Embryonic facial prominence (tissue), 1 donor: Measurements from ENCODE around the gene CCDC60.
"Not testable (repeated sequence)": the region's sequence is repeated elsewhere in the genome, so short reads cannot be mapped to it uniquely, and the experiment has no call there.

ENCODE experiments used
- DNase-seq: peaks from one replicate; pipeline ENCODE4 v3.0.0-alpha.2; 2016; ENCODE audit errors: extremely low spot score

CCDC60 gene

GRCh38 chr12:119338593-119339363, 4.2 kb downstream of the CCDC60 start:
- DNase-seq: no peak

GRCh38 chr12:119340578-119340977, 6.0 kb downstream of the CCDC60 start:
- DNase-seq: no peak

- no peak for DNase-seq
These were observed 6.5 kb downstream of the CCDC60 start for GRCh38 chr12:119341020-119341419.

- DNase-seq: no peak
These were observed 7.5 kb downstream of the CCDC60 start for GRCh38 chr12:119341988-119342387.

GRCh38 chr12:119343130-119343529, 8.6 kb downstream of the CCDC60 start:
- no peak for DNase-seq

GRCh38 chr12:119354172-119354571, 19.6 kb downstream of the CCDC60 start:
- DNase-seq: no peak

GRCh38 chr12:119360366-119360765, 25.8 kb downstream of the CCDC60 start:
- not testable (repeated sequence) for DNase-seq

- no peak for DNase-seq
These were observed 28.5 kb downstream of the CCDC60 start for GRCh38 chr12:119363037-119363436.

- DNase-seq: no peak
These were observed 29.0 kb downstream of the CCDC60 start for GRCh38 chr12:119363490-119363889.

- no peak for DNase-seq
These were observed 30.9 kb downstream of the CCDC60 start for GRCh38 chr12:119365451-119365850.

GRCh38 chr12:119366007-119366406, 31.5 kb downstream of the CCDC60 start:
- DNase-seq: no peak

GRCh38 chr12:119369161-119369560, 34.6 kb downstream of the CCDC60 start:
- no peak for DNase-seq

GRCh38 chr12:119369907-119370546, 35.5 kb downstream of the CCDC60 start:
- DNase-seq: no peak

GRCh38 chr12:119372540-119372939, 38.0 kb downstream of the CCDC60 start:
- DNase-seq: no peak

GRCh38 chr12:119373001-119373400, 38.5 kb downstream of the CCDC60 start:
- DNase-seq: no peak

- no peak for DNase-seq
These were observed 39.1 kb downstream of the CCDC60 start for GRCh38 chr12:119373666-119374065.

- DNase-seq: no peak
These were observed 40.1 kb downstream of the CCDC60 start for GRCh38 chr12:119374635-119375034.

- no peak for DNase-seq
These were observed 40.8 kb downstream of the CCDC60 start for GRCh38 chr12:119375075-119375882.

GRCh38 chr12:119375883-119376190, 41.3 kb downstream of the CCDC60 start:
- DNase-seq: no peak

- DNase-seq: no peak
These were observed 44.4 kb downstream of the CCDC60 start for GRCh38 chr12:119378903-119379302.

- DNase-seq: no peak
These were observed 47.1 kb downstream of the CCDC60 start for GRCh38 chr12:119381471-119382235.

- no peak for DNase-seq
These were observed 48.7 kb downstream of the CCDC60 start for GRCh38 chr12:119383206-119383605.
